AG10803 (cell line): ENCODE measurements around the gene LSAMP.
A peak's percentile ranks its signal among the peaks of the same experiment; 100 is the strongest.

Source experiments
- DNase-seq: peaks from one replicate; pipeline ENCODE4 v3.0.0; 2010; ENCODE audit warnings: low read depth
- H3K4me3 ChIP-seq: 2 replicates; pipeline ENCODE4 v1.5.1; 2011; ENCODE audit warnings: mild to moderate bottlenecking, low read length, control low read depth
- CTCF ChIP-seq: conservative IDR thresholded peaks from 2 replicates; pipeline ENCODE4 v1.5.1; 2011; ENCODE audit warnings: mild to moderate bottlenecking, low read length, control low read depth, inconsistent platforms

The LSAMP gene

GRCh38 chr3:116367761-116368395 lies 77.4 kb downstream of the LSAMP start:
- H3K4me3 ChIP-seq: no peak overlapping the region
- TF ChIP-seq CTCF: no peak
- no peak for DNase-seq

GRCh38 chr3:116356056-116356455 lies 89.2 kb downstream of the LSAMP start:
- TF ChIP-seq CTCF: no peak
- DNase-seq: no peak
- no peak overlapping the region for H3K4me3 ChIP-seq

- H3K4me3 ChIP-seq: no peak overlapping the region
- DNase-seq: no peak
- no peak for TF ChIP-seq CTCF
Observed at GRCh38 chr3:116354382-116354781, 90.9 kb downstream of the LSAMP start.

GRCh38 chr3:116350119-116350733 lies 95.1 kb downstream of the LSAMP start:
- no peak for DNase-seq
- TF ChIP-seq CTCF: no peak
- no peak overlapping the region for H3K4me3 ChIP-seq

- no peak for TF ChIP-seq CTCF
- no peak for DNase-seq
- H3K4me3 ChIP-seq: no peak overlapping the region
Observed at GRCh38 chr3:116348216-116348615, 97.1 kb downstream of the LSAMP start.

GRCh38 chr3:116342499-116342898 lies 102.8 kb downstream of the LSAMP start:
- H3K4me3 ChIP-seq: no peak overlapping the region
- DNase-seq: peak; percentile 6
- TF ChIP-seq CTCF: no peak

GRCh38 chr3:116341899-116342298 lies 103.4 kb downstream of the LSAMP start:
- no peak for TF ChIP-seq CTCF

More at GRCh38 chr3:116341899-116342298, 103.4 kb downstream of the LSAMP start:
- DNase-seq: no peak
- H3K4me3 ChIP-seq: no peak overlapping the region
